ENCODE measurements around the gene TPSG1.

TPSG1 gene

GRCh38 chr16:1261131-1261892 lies 36.2 kb upstream of the TPSG1 start:
- Histone ChIP-seq H3F3A (ENCODE audit: insufficient read depth, low read length) (no peaks in the 10 kb centered on the region), H3K9me2 (replicated peaks; ENCODE audit: insufficient read depth, low read length) (no peaks in the 10 kb centered on the region), H3K27ac (ENCODE audit: low read length) (no peak overlapping the region), H3K27me3 (replicated peaks; ENCODE audit: insufficient read depth, low read length) (peaks cover 89% of the 10 kb centered on the region), H3K79me2 (ENCODE audit: low read length) (no peaks in the 10 kb centered on the region), H3K4me1 (ENCODE audit: low read length) (no peaks in the 10 kb centered on the region), H3K9me3 (replicated peaks; ENCODE audit: insufficient read depth, low read length) (no peaks in the 10 kb centered on the region), H3K36me3 (replicated peaks; ENCODE audit: insufficient read depth, low read length) (no peaks in the 10 kb centered on the region), H3K4me2 (ENCODE audit: low read depth, low read length) (no peak overlapping the region), H2AFZ (ENCODE audit: low read length) (no peak overlapping the region), H4K20me1 (ENCODE audit: insufficient read depth, low read length) (no peaks in the 10 kb centered on the region), H3K9ac (ENCODE audit: low read length) (no peak overlapping the region), H3K4me3 (ENCODE audit: low read length) (no peak overlapping the region)
- DNase-seq = peak; percentile 27
- no peak for TF ChIP-seq CTCF (IDR thresholded peaks at IDR 0.05; ENCODE audit: low read length)

GRCh38 chr16:1260101-1260680 lies 35.1 kb upstream of the TPSG1 start:
- Histone ChIP-seq H3K36me3 (replicated peaks; ENCODE audit: insufficient read depth, low read length) (no peaks in the 10 kb centered on the region), H3K79me2 (ENCODE audit: low read length) (no peaks in the 10 kb centered on the region), H3K27me3 (replicated peaks; ENCODE audit: insufficient read depth, low read length) (peaks cover 85% of the 10 kb centered on the region), H3K4me3 (ENCODE audit: low read length) (no peak overlapping the region), H4K20me1 (ENCODE audit: insufficient read depth, low read length) (no peaks in the 10 kb centered on the region), H2AFZ (ENCODE audit: low read length) (no peak overlapping the region), H3K9ac (ENCODE audit: low read length) (no peak overlapping the region), H3K4me2 (ENCODE audit: low read depth, low read length) (no peak overlapping the region), H3K27ac (ENCODE audit: low read length) (no peak overlapping the region), H3F3A (ENCODE audit: insufficient read depth, low read length) (no peaks in the 10 kb centered on the region), H3K4me1 (ENCODE audit: low read length) (no peaks in the 10 kb centered on the region), H3K9me2 (replicated peaks; ENCODE audit: insufficient read depth, low read length) (no peaks in the 10 kb centered on the region), H3K9me3 (replicated peaks; ENCODE audit: insufficient read depth, low read length) (no peaks in the 10 kb centered on the region)
- TF ChIP-seq EZH2phosphoT487 (IDR thresholded peaks at IDR 0.05; ENCODE audit: low read length) (no peak), CTCF (IDR thresholded peaks at IDR 0.05; ENCODE audit: low read length) (no peak), EZH2 (optimal IDR thresholded peaks at IDR 0.05; ENCODE audit: low read depth, low read length) (no peak)
- no peak for DNase-seq

- peaks cover 82% of the 10 kb centered on the region for H3K27me3 ChIP-seq (replicated peaks; ENCODE audit: insufficient read depth, low read length)
- H3K79me2 ChIP-seq (ENCODE audit: low read length) = no peaks in the 10 kb centered on the region
- no peak overlapping the region for H3K9ac ChIP-seq (ENCODE audit: low read length)
These were observed 34.6 kb upstream of the TPSG1 start for GRCh38 chr16:1259760-1260068.

More at GRCh38 chr16:1259760-1260068, 34.6 kb upstream of the TPSG1 start:
- Histone ChIP-seq H4K20me1 (ENCODE audit: insufficient read depth, low read length) (no peaks in the 10 kb centered on the region), H2AFZ (ENCODE audit: low read length) (no peak overlapping the region), H3K9me2 (replicated peaks; ENCODE audit: insufficient read depth, low read length) (no peaks in the 10 kb centered on the region), H3K9me3 (replicated peaks; ENCODE audit: insufficient read depth, low read length) (no peaks in the 10 kb centered on the region), H3F3A (ENCODE audit: insufficient read depth, low read length) (no peaks in the 10 kb centered on the region), H3K4me1 (ENCODE audit: low read length) (no peaks in the 10 kb centered on the region), H3K36me3 (replicated peaks; ENCODE audit: insufficient read depth, low read length) (no peaks in the 10 kb centered on the region), H3K4me2 (ENCODE audit: low read depth, low read length) (no peak overlapping the region), H3K4me3 (ENCODE audit: low read length) (no peak overlapping the region), H3K27ac (ENCODE audit: low read length) (no peak overlapping the region)
- DNase-seq = no peak
- TF ChIP-seq CTCF (IDR thresholded peaks at IDR 0.05; ENCODE audit: low read length) (no peak), EZH2phosphoT487 (IDR thresholded peaks at IDR 0.05; ENCODE audit: low read length) (no peak), EZH2 (optimal IDR thresholded peaks at IDR 0.05; ENCODE audit: low read depth, low read length) (no peak)
